H1 (cell line): ENCODE results near the gene RGS17. TPM values are rescaled to one million over a fixed set of nuclear protein-coding genes. Genes with fewer than 3 reads are reported as not detected.

Source experiments
- EP300 ChIP-seq, 2 experiments: IDR thresholded peaks; 1 replicate in 1 of 2; 2 replicates in 1 of 2; pipeline ENCODE4 v1.6.1; 2011 to 2012; ENCODE audit warnings: low read depth in 2 of 2, low read length in 2 of 2, mild to moderate bottlenecking in 2 of 2, borderline replicate concordance in 1 of 2, inconsistent platforms in 1 of 2, moderate library complexity in 1 of 2
- polyA plus RNA-seq, 7 experiments: library from polyadenylated mRNA; depleted of rRNA in 3 of 7; stranded (reverse) in 5 of 7; unstranded in 2 of 7; fragments of >200 nt in 5 of 7; fragments of 200-250 nt in 2 of 7; gene quantifications; 1 replicate in 5 of 7; 2 replicates in 1 of 7; 4 replicates in 1 of 7; pipeline versions ENCODE4 v1.2.1 to v1.2.3, GENCODE V29; 2011 to 2013; ENCODE audit warnings: missing spikeins in 2 of 7, mixed read lengths in 2 of 7
- total RNA-seq: library from RNA; stranded (reverse); fragmentation: NEBNext Ultra II Directional; extraction: Animal tissue kit (Norgen Biotek cat#: 25700); gene quantifications from 2 replicates; pipeline ENCODE4 v1.2.1, GENCODE V29; 2021

RGS17 gene
- total and polyA plus RNA-seq, 2 of the 8 experiments (the other 6 are each of a cell fraction or from before 2014, with no cell fraction given): 2.0 to 12.2 TPM

GRCh38 chr6:153069897-153070296 is 61.2 kb downstream of the RGS17 start (continued):
- TF ChIP-seq EP300 (IDR thresholded peaks at IDR 0.05; ENCODE audit: borderline replicate concordance in 1 of 2, low read depth in 2 of 2, low read length in 2 of 2): no peak
